ENCODE measurements around the gene RNF103. TPM values are rescaled to one million over a fixed set of nuclear protein-coding genes. Genes with fewer than 3 reads are reported as not detected.

The RNF103 gene
- 34.7 to 45.8 TPM (median 39.7 TPM) in 5 replicates for total RNA-seq (2022; extraction: Qiagen RNA extraction; ENCODE audit: low read depth)

DNA sequence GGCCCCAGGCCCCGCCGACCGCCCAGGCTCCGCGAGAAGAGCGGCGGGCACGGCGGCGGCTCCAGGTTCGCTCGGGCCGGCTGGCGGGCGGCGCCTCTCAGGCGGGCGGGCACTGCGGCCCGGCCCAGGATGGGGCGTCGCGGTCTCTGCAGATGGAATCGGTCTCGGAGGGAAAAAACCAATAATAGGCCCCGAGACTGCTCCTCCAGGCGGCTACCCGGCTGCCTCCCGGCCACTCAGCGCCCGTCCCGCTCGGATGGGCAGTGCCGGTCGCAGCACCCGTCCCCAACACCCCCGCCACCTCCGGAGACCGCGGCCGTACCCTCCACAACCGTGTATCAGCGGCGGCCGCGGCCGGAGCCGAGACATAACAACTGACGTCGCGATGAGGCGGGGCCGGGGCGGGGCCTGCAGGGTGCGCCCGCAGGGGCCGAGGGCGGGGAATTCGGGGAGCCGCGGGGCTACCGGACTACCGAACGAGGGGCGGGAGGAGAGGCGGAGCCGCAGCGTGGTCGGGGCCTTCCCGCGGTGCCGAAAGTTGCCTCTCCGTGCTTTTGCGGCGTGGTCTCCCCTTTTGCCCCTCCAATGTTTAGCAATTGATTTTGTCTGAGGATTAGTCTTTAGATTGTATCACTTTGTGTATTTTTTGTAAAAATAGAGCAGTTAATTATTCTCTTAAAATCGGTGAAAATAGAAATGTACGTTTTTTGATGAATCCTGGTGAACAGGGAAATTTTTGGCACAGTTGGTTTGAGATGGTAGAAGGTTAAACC is at the start of gene RNF103:
Gene RNF103, minus strand, starts transcription at position 372 of the 773 bp plus-strand sequence. CDS start 979 bp downstream, outside the sequence.

GRCh38 chr2:86562922-86563649 is 60.6 kb downstream of the RNF103 start, which contains the start of gene CHMP3:
TSS of gene CHMP3 (minus strand) at chr2:86563443. CDS start at chr2:86563348, 95 bp downstream.

Other genes starting within 250 kb of the RNF103 start
- gene KDM3A, start 182.5 kb downstream of the RNF103 start, total RNA-seq (2022; extraction: Qiagen RNA extraction; ENCODE audit: low read depth), result 24.2 to 31.2 TPM (median 29.7 TPM) in 5 replicates
- gene CHMP3, start 60.4 kb downstream of the RNF103 start, total RNA-seq (2022; extraction: Qiagen RNA extraction; ENCODE audit: low read depth), result 120 to 131 TPM (median 131 TPM) in 5 replicates
- 20.2 to 28.2 TPM (median 26.2 TPM) in 5 replicates for gene RMND5A, start 96.4 kb upstream of the RNF103 start, total RNA-seq (2022; extraction: Qiagen RNA extraction; ENCODE audit: low read depth)
- gene CD8A, start 167.0 kb upstream of the RNF103 start, total RNA-seq (2022; extraction: Qiagen RNA extraction; ENCODE audit: low read depth), result 0.19 to 0.45 TPM (median 0.30 TPM) in 5 replicates
- not detected in 5 replicates for gene CD8B, start 238.0 kb upstream of the RNF103 start, total RNA-seq (2022; extraction: Qiagen RNA extraction; ENCODE audit: low read depth)